Activated T-helper 1 cell treated with anti-CD3 and anti-CD28 coated beads, Interleukin-2, amount 50 U/mL, for 16 hours (primary cell): ENCODE measurements around the gene ERCC3.

Experiments
- DNase-seq, 2 donors: peaks; one replicate each; pipeline ENCODE4 v3.0.0-alpha.2; 2020; ENCODE audit warnings: low read depth in 1 of 2, low spot score in 1 of 2

Gene ERCC3

GRCh38 chr2:127293748-127294562 lies at the start of gene ERCC3:
Gene ERCC3 (minus strand): TSS chr2:127294144. CDS start chr2:127294081, 63 bp downstream.
- peak; percentile 54 to 68 for DNase-seq

DNA sequence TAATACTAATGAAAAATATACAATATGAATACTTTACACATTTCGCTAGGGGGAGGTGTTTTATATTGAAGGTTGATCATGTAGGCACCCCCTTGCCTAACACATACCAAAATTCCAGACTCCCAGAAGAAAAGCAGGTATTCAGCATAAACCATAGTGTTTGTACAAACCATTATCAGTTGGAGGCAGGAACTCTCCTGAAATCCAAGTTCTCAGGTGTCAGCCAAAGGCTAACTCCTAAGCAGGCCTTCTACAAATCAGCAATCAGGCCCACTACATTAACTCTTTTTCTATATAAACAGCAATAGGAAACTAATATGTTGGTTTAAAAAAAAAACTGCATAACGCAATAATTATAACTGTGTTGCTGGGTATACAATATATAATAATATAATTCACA lies 49.3 kb upstream of the ERCC3 start:
- DNase-seq = no peak

DNA sequence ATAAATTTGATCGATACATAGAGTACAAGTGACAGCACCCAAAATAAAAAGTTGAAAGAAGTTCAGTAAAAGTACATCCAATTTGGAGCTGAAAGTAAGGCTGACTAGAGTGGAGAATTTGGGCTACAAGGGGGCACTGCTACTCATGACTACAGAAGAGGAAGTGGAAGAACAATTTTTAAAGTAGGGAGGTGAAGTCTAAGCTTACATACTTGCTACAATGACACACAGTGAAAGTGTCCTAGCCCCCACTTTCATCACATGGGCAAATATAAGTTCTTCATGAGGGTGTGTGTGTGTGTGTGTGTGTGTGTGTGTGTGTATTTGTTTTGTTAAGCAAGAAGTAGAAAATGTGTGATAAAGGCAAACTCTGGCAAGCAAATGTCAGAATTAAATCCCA lies 48.2 kb upstream of the ERCC3 start:
- DNase-seq = no peak

GRCh38 chr2:127332335-127332734 lies 38.4 kb upstream of the ERCC3 start:
- no peak for DNase-seq

- DNase-seq = no peak
Observed at GRCh38 chr2:127330753-127331152, 36.8 kb upstream of the ERCC3 start.

- no peak for DNase-seq
Observed at GRCh38 chr2:127326289-127326945, 32.5 kb upstream of the ERCC3 start.

DNA sequence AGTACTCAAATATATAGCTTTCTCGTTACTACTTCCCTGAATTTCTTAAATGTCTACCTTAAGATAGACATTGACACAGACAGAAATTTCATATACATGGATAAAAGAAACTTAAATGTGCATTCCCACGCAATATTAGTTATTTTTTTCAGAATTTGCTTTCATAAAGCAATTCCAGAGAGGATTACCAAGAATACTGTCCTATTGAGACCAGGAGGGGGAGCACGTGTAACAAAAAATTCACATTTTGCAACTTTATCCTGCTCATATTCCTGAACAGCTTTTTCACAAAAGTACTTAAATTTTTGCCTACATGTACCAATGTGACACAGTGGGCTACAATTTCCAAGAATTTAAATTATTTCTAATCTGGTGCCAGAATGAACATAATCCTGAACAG lies 30.7 kb upstream of the ERCC3 start:
- DNase-seq = no peak

DNA sequence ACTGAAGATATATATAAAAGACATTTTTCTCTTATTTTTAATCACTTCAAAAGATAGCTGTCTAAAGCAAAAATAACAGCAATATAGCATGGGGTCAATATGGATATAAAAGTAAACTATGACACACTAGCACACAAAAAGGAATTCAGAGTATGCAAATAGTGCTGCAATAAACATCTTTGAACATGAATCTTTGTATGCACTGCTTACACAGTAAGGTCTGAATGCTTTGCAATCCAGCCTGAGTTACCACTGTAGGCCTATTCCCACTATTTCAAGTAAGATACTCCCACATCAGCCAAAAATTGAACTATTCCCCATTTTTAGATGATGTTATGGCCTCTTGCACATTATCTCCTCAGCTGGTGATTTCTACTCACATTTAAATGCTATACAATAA lies 27.4 kb upstream of the ERCC3 start:
- no peak for DNase-seq

DNA sequence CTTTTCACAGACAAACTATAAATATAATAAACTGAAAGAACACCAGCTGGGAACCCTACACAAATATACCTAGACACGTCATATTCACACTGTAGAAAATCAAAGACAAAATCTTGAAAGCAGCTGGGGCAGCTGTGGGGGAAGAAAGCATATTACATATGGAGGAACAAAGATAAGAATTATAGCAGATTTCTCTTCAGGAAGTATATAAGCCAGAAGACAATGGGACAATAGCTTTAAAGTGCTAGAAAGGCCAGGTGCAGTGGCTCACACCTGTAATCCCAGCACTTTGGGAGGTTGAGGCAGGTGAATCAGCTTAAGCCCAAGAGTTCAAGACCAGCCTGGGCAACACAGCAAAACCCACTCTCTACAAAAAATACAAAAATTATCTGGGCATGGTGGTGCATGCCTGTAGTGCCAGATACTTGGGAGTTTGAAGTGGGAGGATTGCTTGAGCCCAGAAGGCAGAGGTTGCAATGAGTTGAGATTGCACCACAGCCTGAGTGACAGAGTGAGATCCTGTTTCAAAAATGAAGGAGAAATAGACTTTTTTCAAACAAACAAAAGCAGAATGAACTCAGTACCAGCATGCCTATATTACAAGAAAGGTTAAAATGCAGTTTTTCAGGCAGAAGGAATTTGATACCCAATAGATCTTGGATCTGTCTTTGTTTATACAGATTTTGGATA lies 26.8 kb upstream of the ERCC3 start:
- DNase-seq = no peak

GRCh38 chr2:127320067-127320466 lies 26.1 kb upstream of the ERCC3 start:
- DNase-seq = no peak

GRCh38 chr2:127314193-127314988 lies 20.4 kb upstream of the ERCC3 start:
- DNase-seq = no peak

DNA sequence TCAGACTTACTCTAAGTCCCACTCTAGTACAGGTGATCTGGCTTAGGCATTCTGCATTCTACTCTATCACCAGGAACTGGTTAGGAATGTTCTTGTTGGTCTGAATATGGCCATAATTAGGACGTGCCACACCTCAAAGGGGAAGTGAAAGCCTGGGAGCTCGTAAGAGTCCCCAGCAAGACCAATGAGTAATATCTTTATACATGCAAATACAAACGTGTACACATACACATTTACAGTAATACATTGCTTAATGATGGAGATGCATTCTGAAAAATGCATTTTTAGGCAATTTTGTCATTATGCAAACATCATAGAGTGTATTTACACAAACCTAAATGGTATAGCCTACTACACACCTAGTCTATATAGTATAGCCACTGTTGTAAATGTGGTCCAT lies 19.5 kb upstream of the ERCC3 start:
- no peak for DNase-seq

DNA sequence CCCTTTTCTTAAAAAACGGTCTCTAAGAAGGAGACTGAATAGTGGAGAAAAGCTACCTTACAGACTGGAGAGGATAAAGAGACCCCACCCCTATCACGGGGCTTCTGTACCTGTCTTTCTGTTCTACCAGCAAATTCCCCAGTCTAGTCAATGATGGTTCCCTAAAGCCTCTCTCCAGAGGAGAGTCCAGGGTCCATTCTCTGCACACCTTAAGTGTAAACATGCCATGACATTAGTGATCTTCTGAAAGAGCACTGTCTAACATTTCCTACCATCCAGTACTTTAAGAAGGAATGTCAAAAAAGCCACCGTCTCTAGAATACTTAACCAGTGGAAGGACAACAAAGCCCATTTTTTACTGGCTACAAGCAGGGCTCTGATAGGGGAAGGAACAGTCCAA lies 17.0 kb upstream of the ERCC3 start:
- no peak for DNase-seq

GRCh38 chr2:127309468-127309867 lies 15.5 kb upstream of the ERCC3 start:
- no peak for DNase-seq

DNA sequence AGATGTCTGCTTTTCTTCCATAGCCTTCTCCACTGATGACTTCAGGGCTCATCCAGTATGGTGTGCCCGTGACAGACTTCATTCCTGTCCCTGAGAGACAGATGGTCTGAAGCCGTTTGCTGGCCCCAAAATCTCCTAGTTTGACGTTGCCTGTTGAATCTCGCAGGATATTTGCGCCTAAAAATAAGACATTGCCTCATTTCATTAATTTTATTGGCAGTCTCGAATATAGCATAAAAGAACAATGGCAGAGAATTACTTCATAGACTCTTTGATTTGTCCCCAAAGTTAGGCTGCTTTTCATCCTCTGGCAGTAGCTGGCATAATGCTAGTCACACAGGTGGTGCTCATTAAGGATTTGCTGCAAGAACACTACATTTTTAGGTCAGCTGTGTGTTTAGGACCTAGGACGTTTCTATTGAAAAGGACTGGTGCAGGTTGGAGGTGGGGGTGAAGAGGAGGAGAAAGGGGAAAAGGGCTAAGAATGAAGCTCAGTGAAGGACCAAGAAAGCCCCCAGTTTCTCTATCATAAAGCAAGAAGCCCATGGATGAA lies 14.7 kb upstream of the ERCC3 start:
- DNase-seq = no peak

DNA sequence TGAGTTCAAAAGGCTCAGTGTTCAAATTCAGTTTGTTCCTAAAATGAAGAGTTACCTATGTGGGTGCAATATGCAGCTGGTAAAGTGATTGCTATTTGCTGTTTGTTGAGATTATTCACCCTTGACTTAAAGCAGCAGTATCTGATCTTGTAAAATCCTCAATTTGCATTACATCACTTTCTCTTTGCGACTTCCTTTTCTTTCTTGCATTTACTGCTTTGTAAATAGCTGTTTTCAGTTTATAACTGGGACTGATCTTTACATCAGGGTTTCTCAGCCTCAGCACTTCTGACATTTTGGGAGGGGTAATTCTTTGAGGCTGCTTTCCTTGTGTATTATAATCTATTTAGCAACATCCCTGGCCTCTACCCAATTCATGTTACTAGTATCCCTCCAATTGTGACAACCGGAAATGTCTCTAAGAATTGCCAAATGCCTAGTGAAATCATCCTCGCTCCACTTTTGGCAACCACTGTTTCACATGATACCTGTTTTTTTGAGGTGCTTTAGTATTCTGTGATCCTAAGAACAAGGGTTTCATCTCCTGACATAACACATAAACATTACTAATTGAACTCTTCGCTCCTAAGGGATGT lies 12.1 kb upstream of the ERCC3 start:
- DNase-seq = no peak

DNA sequence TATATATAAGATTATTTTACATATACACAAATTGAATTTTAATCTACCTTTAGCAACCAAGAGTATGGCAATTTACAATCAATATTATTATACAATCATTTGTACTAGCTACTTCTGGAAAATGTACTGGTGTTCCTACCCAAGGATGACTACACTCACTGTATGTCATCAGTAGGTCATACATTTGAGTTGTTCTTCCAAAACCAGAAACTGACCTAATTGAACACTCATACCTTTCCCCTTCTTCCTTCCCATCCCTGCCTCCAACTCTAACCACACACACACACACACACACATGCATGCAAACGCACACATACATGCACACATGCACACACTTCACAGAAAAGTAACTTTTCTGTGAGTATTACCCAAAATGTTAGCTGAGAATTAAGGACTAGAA lies 8.2 kb upstream of the ERCC3 start:
- DNase-seq = no peak

DNA sequence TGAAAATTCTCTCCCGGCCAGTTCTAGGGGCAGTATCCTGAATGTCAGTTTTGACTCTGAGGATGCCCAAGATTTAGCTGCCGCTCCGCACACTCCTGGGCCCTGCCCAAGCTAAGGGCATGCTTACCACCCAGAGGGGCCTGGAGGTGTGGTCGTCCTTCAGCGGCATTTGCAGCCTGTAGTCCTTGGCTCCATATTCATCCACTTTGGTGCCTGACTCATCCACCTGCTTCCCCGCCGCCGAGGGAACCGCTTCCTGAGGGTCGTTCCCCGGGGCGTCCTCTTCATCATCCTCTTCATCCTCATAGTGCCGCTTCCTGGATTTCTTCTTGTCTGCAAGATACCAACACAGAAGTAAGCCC lies 577 bp downstream of the ERCC3 start:
- no peak for DNase-seq

DNA sequence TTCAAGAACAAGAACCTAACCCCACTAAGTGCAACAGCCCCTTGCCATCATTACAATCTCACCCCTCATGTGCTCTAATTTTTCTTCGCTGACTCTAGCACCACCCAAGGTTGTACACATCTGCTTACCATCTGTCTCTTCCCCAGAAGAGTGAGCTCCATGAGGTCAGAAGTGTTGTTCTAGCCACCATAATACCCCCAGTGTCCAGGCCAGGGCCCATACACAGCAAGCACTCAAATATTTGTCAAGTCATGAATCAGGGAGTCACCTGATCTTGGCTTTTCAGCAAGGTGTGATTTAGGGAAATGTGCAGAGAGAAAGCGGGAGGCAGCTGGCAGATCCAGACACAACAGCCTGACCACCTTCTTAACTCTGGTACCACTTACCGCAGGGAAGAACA lies 5.7 kb downstream of the ERCC3 start:
- no peak for DNase-seq

DNA sequence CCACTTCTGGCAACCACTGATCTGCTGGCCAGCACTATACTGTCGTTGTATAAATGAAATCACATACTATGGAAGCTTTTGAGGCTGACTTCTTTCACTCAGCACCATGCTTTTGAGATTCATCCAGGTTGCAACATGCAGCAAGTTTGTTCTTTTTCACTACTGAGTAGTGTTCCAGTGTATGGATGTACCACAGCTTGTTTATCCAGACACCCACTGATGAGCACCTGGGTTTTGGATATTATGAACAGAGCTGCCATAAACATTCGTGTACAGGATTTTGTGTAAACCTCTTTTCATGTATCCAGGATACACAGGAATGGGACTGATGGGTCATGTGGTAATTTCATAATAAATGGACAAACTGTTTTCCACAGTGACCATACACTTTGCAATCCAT lies 10.7 kb downstream of the ERCC3 start:
- no peak for DNase-seq

DNA sequence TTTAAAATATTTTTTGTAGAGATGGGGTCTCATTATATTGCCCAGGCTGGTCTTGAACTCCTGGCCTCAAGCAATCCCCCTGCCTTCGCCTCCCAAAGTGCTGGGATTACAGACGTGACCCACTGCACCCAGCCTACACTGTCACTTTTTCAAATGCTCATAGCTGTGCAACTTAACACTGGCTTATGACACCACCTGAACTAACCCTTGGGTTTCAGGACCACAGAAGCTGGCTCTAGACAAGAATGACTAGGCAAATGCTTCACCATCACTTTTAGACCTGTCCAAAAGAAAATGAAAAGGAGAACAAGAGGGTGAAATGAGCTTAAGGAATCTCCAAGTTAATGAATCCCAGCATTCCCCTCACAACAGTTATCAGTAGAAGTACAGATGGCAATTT lies 13.3 kb downstream of the ERCC3 start:
- DNase-seq = no peak
